Measurements from ENCODE around the gene PACRG. TPM values are rescaled to one million over a fixed set of nuclear protein-coding genes. Genes with fewer than 3 reads are reported as not detected.

PACRG gene
- total RNA-seq, 4 donors from 2014 or later = 0.29 to 1.6 (median 0.61) TPM

DNA sequence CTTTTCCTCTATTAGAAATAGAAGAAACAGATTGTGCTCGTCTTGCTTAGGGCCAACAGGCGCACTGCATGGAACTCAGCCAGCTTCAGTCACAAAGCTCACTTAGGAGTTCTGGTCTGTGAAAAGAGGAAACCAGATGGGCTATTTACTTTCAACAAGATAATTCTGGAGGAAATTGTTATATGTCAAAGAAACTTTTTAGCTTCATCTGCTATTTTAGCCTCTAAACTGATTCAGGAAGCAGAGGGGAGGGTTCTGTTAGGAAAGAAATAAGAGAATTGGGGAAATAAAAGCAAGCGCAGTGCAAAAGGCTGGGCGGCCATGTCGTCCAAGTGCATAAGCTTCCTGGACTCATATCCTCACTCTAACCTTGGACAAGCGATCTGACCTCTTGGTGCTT is 21.5 kb upstream of the PACRG start:
- no peaks in the 10 kb centered on the region for H3K27me3 ChIP-seq
- H3K9me3 ChIP-seq = no peaks in the 10 kb centered on the region
- ATAC-seq (peak; percentile 75 to 90), DNase-seq (peak; percentile 60 to 71)
- peak overlapping the region; percentile 59 to 66 (median 66) for H3K27ac ChIP-seq
- intact Hi-C loops (cut with DNase I; ENCODE audit: low total_unique reads) (no loop called here), in situ Hi-C loops (cut with MboI; ENCODE audit: low sequenced_read_pairs in 4 of 4) (no loop called here)
- peak overlapping the region; percentile 12 to 28 (median 27) for H3K4me3 ChIP-seq
- H3K4me1 ChIP-seq = peaks cover 26 to 31% of the 10 kb centered on the region in 2 donors
- TF ChIP-seq, protein P1, sequence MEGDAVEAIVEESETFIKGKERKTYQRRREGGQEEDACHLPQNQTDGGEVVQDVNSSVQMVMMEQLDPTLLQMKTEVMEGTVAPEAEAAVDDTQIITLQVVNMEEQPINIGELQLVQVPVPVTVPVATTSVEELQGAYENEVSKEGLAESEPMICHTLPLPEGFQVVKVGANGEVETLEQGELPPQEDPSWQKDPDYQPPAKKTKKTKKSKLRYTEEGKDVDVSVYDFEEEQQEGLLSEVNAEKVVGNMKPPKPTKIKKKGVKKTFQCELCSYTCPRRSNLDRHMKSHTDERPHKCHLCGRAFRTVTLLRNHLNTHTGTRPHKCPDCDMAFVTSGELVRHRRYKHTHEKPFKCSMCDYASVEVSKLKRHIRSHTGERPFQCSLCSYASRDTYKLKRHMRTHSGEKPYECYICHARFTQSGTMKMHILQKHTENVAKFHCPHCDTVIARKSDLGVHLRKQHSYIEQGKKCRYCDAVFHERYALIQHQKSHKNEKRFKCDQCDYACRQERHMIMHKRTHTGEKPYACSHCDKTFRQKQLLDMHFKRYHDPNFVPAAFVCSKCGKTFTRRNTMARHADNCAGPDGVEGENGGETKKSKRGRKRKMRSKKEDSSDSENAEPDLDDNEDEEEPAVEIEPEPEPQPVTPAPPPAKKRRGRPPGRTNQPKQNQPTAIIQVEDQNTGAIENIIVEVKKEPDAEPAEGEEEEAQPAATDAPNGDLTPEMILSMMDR (IDR thresholded peaks at IDR 0.05 in 4 of 5, conservative IDR thresholded peaks at IDR 0.05 in 1 of 5) = no peak
- no peak for TF ChIP-seq POLR2A (IDR thresholded peaks at IDR 0.05)
- no peaks in the 10 kb centered on the region for H3K36me3 ChIP-seq

DNA sequence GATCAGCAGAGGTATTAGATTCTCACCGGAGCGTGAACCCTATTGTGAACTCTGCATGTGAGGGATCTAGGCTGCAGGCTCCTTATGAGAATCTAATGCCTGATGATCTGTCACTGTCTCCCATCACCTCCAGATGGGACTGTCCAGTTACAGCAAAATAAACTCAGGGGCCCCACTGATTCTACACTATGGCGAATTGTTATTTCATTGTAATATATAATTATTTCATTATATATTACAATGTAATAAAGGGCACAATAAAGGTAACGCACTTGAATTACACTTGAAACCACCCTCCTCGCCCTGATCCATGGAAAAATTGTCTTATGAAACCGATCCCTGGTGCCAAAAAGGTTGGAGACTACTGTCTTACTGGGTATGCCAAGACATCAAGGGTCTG is 18.8 kb upstream of the PACRG start:
- H3K27ac ChIP-seq = no peak overlapping the region
- no peaks in the 10 kb centered on the region for H3K36me3 ChIP-seq
- ATAC-seq = no peak
- no peaks in the 10 kb centered on the region for H3K9me3 ChIP-seq
- intact Hi-C loops (cut with DNase I; ENCODE audit: low total_unique reads) (no loop called here), in situ Hi-C loops (cut with MboI; ENCODE audit: low sequenced_read_pairs in 4 of 4) (no loop called here)
- DNase-seq = no peak
- no peaks in the 10 kb centered on the region for H3K27me3 ChIP-seq
- peaks cover 26 to 31% of the 10 kb centered on the region in 2 donors for H3K4me1 ChIP-seq
- H3K4me3 ChIP-seq = no peak overlapping the region
- TF ChIP-seq POLR2A (IDR thresholded peaks at IDR 0.05) = no peak
- TF ChIP-seq, protein P1 (IDR thresholded peaks at IDR 0.05 in 4 of 5, conservative IDR thresholded peaks at IDR 0.05 in 1 of 5) = no peak

DNA sequence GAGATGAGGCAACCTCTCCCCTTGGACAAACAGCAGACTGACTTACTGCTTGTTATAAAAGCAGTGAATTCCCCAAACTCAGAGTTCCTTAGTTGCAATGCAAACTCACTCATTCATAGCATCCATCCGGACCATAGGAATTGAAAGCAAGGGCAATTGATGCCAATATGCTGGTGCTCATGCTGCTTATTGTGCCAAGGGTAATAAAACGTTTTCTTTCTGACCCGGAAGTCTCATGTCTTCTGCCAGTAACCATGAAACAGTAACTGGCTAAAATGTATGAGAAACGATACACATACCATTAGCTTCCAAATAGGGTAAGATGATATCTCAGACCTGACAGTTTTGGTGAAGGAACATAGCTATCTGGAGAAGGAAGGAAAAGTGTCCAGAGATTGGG is 18.3 kb upstream of the PACRG start:
- Histone ChIP-seq H3K27me3 (no peaks in the 10 kb centered on the region), H3K9me3 (no peaks in the 10 kb centered on the region), H3K4me1 (peaks cover 26 to 31% of the 10 kb centered on the region in 2 donors), H3K27ac (no peak overlapping the region), H3K36me3 (no peaks in the 10 kb centered on the region), H3K4me3 (no peak overlapping the region)
- DNase-seq = no peak
- in situ Hi-C loops (cut with MboI; ENCODE audit: low sequenced_read_pairs in 4 of 4) (no loop called here), intact Hi-C loops (cut with DNase I; ENCODE audit: low total_unique reads) (no loop called here)
- TF ChIP-seq, protein P1 (IDR thresholded peaks at IDR 0.05 in 4 of 5, conservative IDR thresholded peaks at IDR 0.05 in 1 of 5) = no peak
- no peak for TF ChIP-seq POLR2A (IDR thresholded peaks at IDR 0.05)
- no peak for ATAC-seq

DNA sequence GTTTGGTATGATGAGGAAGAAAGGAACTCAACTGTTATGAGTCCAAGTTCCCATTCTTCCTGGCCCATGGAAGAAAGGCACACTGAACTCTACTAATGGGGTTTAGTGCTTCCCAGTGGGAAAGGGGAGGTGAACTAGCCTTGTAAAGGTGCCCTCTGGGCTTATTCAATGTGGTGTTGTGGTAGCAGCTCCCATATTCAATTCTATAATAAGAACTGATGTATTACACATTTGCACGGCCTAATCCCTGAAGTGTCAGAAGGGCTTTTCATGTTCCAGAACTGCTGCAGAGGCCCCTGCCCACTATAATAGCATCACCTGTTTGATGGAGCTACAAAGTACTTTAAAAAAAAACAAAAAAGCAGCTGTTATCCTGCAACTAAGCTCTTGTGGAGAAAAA is 17.4 kb upstream of the PACRG start:
- no peak for DNase-seq
- H3K27ac ChIP-seq = peak overlapping the region in 1 of 4 donors; percentile 16
- peaks cover 23 to 29% of the 10 kb centered on the region in 2 donors for H3K4me1 ChIP-seq
- intact Hi-C loops (cut with DNase I; ENCODE audit: low total_unique reads) = no loop called here
- TF ChIP-seq, protein P1 (IDR thresholded peaks at IDR 0.05 in 4 of 5, conservative IDR thresholded peaks at IDR 0.05 in 1 of 5) = no peak
- no peak for TF ChIP-seq POLR2A (IDR thresholded peaks at IDR 0.05)
- no peak for ATAC-seq
- no peak overlapping the region for H3K4me3 ChIP-seq
- in situ Hi-C loops (cut with MboI; ENCODE audit: low sequenced_read_pairs in 4 of 4) = no loop called here
- H3K36me3 ChIP-seq = no peaks in the 10 kb centered on the region
- H3K9me3 ChIP-seq = no peaks in the 10 kb centered on the region
- no peaks in the 10 kb centered on the region for H3K27me3 ChIP-seq

DNA sequence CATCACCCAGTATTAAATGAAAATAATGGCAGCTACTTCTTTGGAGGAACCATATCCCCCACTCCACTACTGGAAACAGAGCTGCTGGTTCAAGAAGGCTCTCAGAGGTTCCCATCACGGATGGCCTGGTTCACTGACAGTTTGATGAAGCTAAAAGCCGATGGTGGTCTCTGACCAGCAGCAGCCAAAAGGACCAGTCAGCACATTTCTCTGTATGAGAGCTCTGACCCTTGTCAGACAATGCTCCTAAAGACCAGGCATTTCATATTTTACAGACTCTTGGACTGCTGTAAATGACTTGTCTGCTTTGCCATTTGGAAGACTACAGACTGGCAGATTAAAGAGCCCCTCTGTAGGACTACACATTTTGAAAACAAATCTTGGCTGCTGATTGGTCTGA is 16.8 kb upstream of the PACRG start:
- H3K27ac ChIP-seq = no peak overlapping the region
- ATAC-seq = no peak
- in situ Hi-C loops (cut with MboI; ENCODE audit: low sequenced_read_pairs in 4 of 4) = no loop called here

More for the DNA sequence above, 16.8 kb upstream of the PACRG start:
- intact Hi-C loops (cut with DNase I; ENCODE audit: low total_unique reads) = no loop called here
- no peak overlapping the region for H3K4me3 ChIP-seq
- H3K9me3 ChIP-seq = no peaks in the 10 kb centered on the region
- no peaks in the 10 kb centered on the region for H3K36me3 ChIP-seq
- no peaks in the 10 kb centered on the region for H3K27me3 ChIP-seq
- H3K4me1 ChIP-seq = peaks cover 18 to 24% of the 10 kb centered on the region in 2 donors
- DNase-seq = no peak
- TF ChIP-seq POLR2A (IDR thresholded peaks at IDR 0.05) = no peak
- TF ChIP-seq, protein P1 (IDR thresholded peaks at IDR 0.05 in 4 of 5, conservative IDR thresholded peaks at IDR 0.05 in 1 of 5) = no peak

Data from gastrocnemius medialis (tissue), 4 donors.